Endodermal cell (in vitro differentiated cells): ENCODE data around the gene ZFP37. TPM values are rescaled to one million over a fixed set of nuclear protein-coding genes. Genes with fewer than 3 reads are reported as not detected.

ENCODE experiments used
- DNase-seq: peaks from one replicate; pipeline ENCODE4 v3.0.0-alpha.2; 2017
- H3K27ac ChIP-seq: 2 replicates; pipeline ENCODE4 v1.5.1; 2013; ENCODE audit warnings: mild to moderate bottlenecking, low read depth, low read length, moderate library complexity
- H3K27me3 ChIP-seq: 2 replicates; pipeline ENCODE4 v1.6.1; 2013; ENCODE audit warnings: mild to moderate bottlenecking, low read length, moderate library complexity; ENCODE audit not compliant: insufficient read depth, control insufficient read depth, poor library complexity, severe bottlenecking
- H3K36me3 ChIP-seq: 2 replicates; pipeline ENCODE4 v1.7.0; 2013; ENCODE audit warnings: mild to moderate bottlenecking, low read length, moderate library complexity; ENCODE audit not compliant: control insufficient read depth, insufficient read depth
- H3K4me1 ChIP-seq: one replicate; pipeline ENCODE4 v1.7.0; 2013; ENCODE audit warnings: low read length; ENCODE audit not compliant: control insufficient read depth, insufficient read depth
- H3K4me3 ChIP-seq: 2 replicates; pipeline ENCODE4 v1.5.1; 2013; ENCODE audit warnings: mild to moderate bottlenecking, low read length, moderate library complexity
- H3K9ac ChIP-seq: 2 replicates; pipeline ENCODE4 v1.6.1; 2013; ENCODE audit warnings: mild to moderate bottlenecking, low read length, moderate library complexity; ENCODE audit not compliant: poor library complexity, severe bottlenecking; ENCODE audit errors: extremely low read depth
- H3K9me3 ChIP-seq: 2 replicates; pipeline ENCODE4 v1.6.1; 2013; ENCODE audit warnings: mild to moderate bottlenecking, low read length, moderate library complexity; ENCODE audit not compliant: control insufficient read depth
- H3K27ac Mint-ChIP-seq: 2 replicates; pipeline ENCODE4 v1.8.0; 2020; ENCODE audit warnings: mixed read lengths
- H3K27me3 Mint-ChIP-seq: 2 replicates; pipeline ENCODE4 v1.8.0; 2021; ENCODE audit warnings: mild to moderate bottlenecking, mixed read lengths; ENCODE audit not compliant: insufficient read depth
- H3K36me3 Mint-ChIP-seq: 2 replicates; pipeline ENCODE4 v1.8.0; 2020; ENCODE audit warnings: low read depth, mixed read lengths
- H3K4me1 Mint-ChIP-seq: 2 replicates; pipeline ENCODE4 v1.8.0; 2020; ENCODE audit warnings: mixed read lengths
- H3K4me3 Mint-ChIP-seq: 2 replicates; pipeline ENCODE4 v1.8.0; 2020; ENCODE audit warnings: mild to moderate bottlenecking, moderate library complexity, mixed read lengths
- H3K9me3 Mint-ChIP-seq: 2 replicates; pipeline ENCODE4 v1.8.0; 2020; ENCODE audit warnings: mild to moderate bottlenecking, mixed read lengths
- CTCF ChIP-seq: fragments of 200-600 bp; sonication (generic); conservative IDR thresholded peaks from 2 replicates; pipeline ENCODE4 v1.5.0; 2021; ENCODE audit warnings: antibody characterized with exemption, mild to moderate bottlenecking
- WGBS, 2 experiments: methylation state at CpG; one replicate each; pipeline versions ENCODE4 v1.1.5 to v1.1.7; 2013; ENCODE audit warnings: missing lambda C conversion rate in 2 of 2, mixed read lengths in 1 of 2; ENCODE audit not compliant: insufficient coverage in 1 of 2, insufficient read length in 1 of 2; 5-methylcytosine and 5-hydroxymethylcytosine counted together
- total RNA-seq, 2 donors: library from RNA; stranded (reverse); fragmentation: NEBNext Ultra II Directional in 1 of 2; extraction: Animal tissue kit (Norgen Biotek cat#: 25700) in 1 of 2; gene quantifications; 2 replicates in 1 of 2; 3 replicates in 1 of 2; pipeline ENCODE4 v1.2.1, GENCODE V29; 2021

Gene ZFP37
- total RNA-seq, 2 donors from 2014 or later: 4.2 to 4.7 TPM

GRCh38 chr9:113005777-113006176 is 50.7 kb downstream of the ZFP37 start:
- no peak overlapping the region for H3K4me3 Mint-ChIP-seq

GRCh38 chr9:112997236-112997941 is 59.1 kb downstream of the ZFP37 start:
- no peak overlapping the region for H3K4me3 Mint-ChIP-seq
- no peak for DNase-seq
- H3K27ac Mint-ChIP-seq: no peak overlapping the region
- H3K36me3 Mint-ChIP-seq: peaks cover 57% of the 10 kb centered on the region
- no peak for TF ChIP-seq CTCF
- H3K4me1 ChIP-seq: no peaks in the 10 kb centered on the region
- H3K27me3 Mint-ChIP-seq: peaks cover 16% of the 10 kb centered on the region
- 91 to 92% methylated on average over 4 to 8 of the region's 8 CpGs for WGBS, 2 experiments
- H3K27me3 ChIP-seq: no peaks in the 10 kb centered on the region
- H3K36me3 ChIP-seq: peaks cover 20% of the 10 kb centered on the region
- peaks cover 90% of the 10 kb centered on the region for H3K9me3 Mint-ChIP-seq
- H3K27ac ChIP-seq: no peak overlapping the region
- H3K4me1 Mint-ChIP-seq: no peaks in the 10 kb centered on the region
- H3K9ac ChIP-seq: no peak overlapping the region
- H3K4me3 ChIP-seq: peak overlapping the region; percentile 36
- H3K9me3 ChIP-seq: peaks cover 93% of the 10 kb centered on the region

More at GRCh38 chr9:113005777-113006176, 50.7 kb downstream of the ZFP37 start:
- no peak overlapping the region for H3K9ac ChIP-seq
- H3K27ac Mint-ChIP-seq: no peak overlapping the region
- peaks cover 50% of the 10 kb centered on the region for H3K9me3 ChIP-seq
- H3K4me1 ChIP-seq: no peaks in the 10 kb centered on the region
- DNase-seq: no peak
- 53% methylated on average over 1 of the region's 1 CpG; no CpG with 5 or more reads in 1 of the 2 experiments for WGBS, 2 experiments
- no peak for TF ChIP-seq CTCF
- no peaks in the 10 kb centered on the region for H3K27me3 Mint-ChIP-seq
- H3K36me3 ChIP-seq: peaks cover 7% of the 10 kb centered on the region
- peaks cover 63% of the 10 kb centered on the region for H3K9me3 Mint-ChIP-seq
- H3K27ac ChIP-seq: no peak overlapping the region
- H3K27me3 ChIP-seq: no peaks in the 10 kb centered on the region
- H3K4me3 ChIP-seq: no peak overlapping the region
- H3K36me3 Mint-ChIP-seq: peaks cover 68% of the 10 kb centered on the region
- H3K4me1 Mint-ChIP-seq: peaks cover 2% of the 10 kb centered on the region

Other genes with a start within 250 kb of the ZFP37 start
- not detected for gene SLC46A2, start 165.8 kb downstream of the ZFP37 start, total RNA-seq
- gene ZNF883, start 44.5 kb downstream of the ZFP37 start, total RNA-seq: 10 to 100 TPM; 13.0 to 16.7 TPM
- gene SLC31A2, start 94.3 kb upstream of the ZFP37 start, total RNA-seq: 1 to 10 TPM; 1.8 to 3.1 TPM
- 10 to 100 TPM; 17.1 to 19.6 TPM for gene FKBP15, start 164.6 kb upstream of the ZFP37 start, total RNA-seq
- gene SLC31A1, start 164.8 kb upstream of the ZFP37 start, total RNA-seq: 10 to 100 TPM; 29.1 to 32.4 TPM
- gene CDC26, start 218.8 kb upstream of the ZFP37 start, total RNA-seq: 10 to 100 TPM; 34.7 to 39.7 TPM
- 10 to 100 TPM; 35.7 to 36.0 TPM for gene PRPF4, start 218.9 kb upstream of the ZFP37 start, total RNA-seq
- gene RNF183, start 246.7 kb upstream of the ZFP37 start, total RNA-seq: under 1 TPM; 0.48 to 0.97 TPM